Endodermal cell (in vitro differentiated cells): ENCODE results near the gene ULBP2. TPM values are rescaled to one million over a fixed set of nuclear protein-coding genes. Genes with fewer than 3 reads are reported as not detected.
"Not testable (repeated sequence)": the region's sequence is repeated elsewhere in the genome, so short reads cannot be mapped to it uniquely, and the experiment has no call there.

Experiments
- DNase-seq: peaks from one replicate; pipeline ENCODE4 v3.0.0-alpha.2; 2017
- H3K27ac ChIP-seq: 2 replicates; pipeline ENCODE4 v1.5.1; 2013; ENCODE audit warnings: mild to moderate bottlenecking, low read depth, low read length, moderate library complexity
- H3K27me3 ChIP-seq: 2 replicates; pipeline ENCODE4 v1.6.1; 2013; ENCODE audit warnings: mild to moderate bottlenecking, low read length, moderate library complexity; ENCODE audit not compliant: insufficient read depth, control insufficient read depth, poor library complexity, severe bottlenecking
- H3K36me3 ChIP-seq: 2 replicates; pipeline ENCODE4 v1.7.0; 2013; ENCODE audit warnings: mild to moderate bottlenecking, low read length, moderate library complexity; ENCODE audit not compliant: control insufficient read depth, insufficient read depth
- H3K4me1 ChIP-seq: one replicate; pipeline ENCODE4 v1.7.0; 2013; ENCODE audit warnings: low read length; ENCODE audit not compliant: control insufficient read depth, insufficient read depth
- H3K4me3 ChIP-seq: 2 replicates; pipeline ENCODE4 v1.5.1; 2013; ENCODE audit warnings: mild to moderate bottlenecking, low read length, moderate library complexity
- H3K9ac ChIP-seq: 2 replicates; pipeline ENCODE4 v1.6.1; 2013; ENCODE audit warnings: mild to moderate bottlenecking, low read length, moderate library complexity; ENCODE audit not compliant: poor library complexity, severe bottlenecking; ENCODE audit errors: extremely low read depth
- H3K9me3 ChIP-seq: 2 replicates; pipeline ENCODE4 v1.6.1; 2013; ENCODE audit warnings: mild to moderate bottlenecking, low read length, moderate library complexity; ENCODE audit not compliant: control insufficient read depth
- H3K27ac Mint-ChIP-seq: 2 replicates; pipeline ENCODE4 v1.8.0; 2020; ENCODE audit warnings: mixed read lengths
- H3K27me3 Mint-ChIP-seq: 2 replicates; pipeline ENCODE4 v1.8.0; 2021; ENCODE audit warnings: mild to moderate bottlenecking, mixed read lengths; ENCODE audit not compliant: insufficient read depth
- H3K36me3 Mint-ChIP-seq: 2 replicates; pipeline ENCODE4 v1.8.0; 2020; ENCODE audit warnings: low read depth, mixed read lengths
- H3K4me1 Mint-ChIP-seq: 2 replicates; pipeline ENCODE4 v1.8.0; 2020; ENCODE audit warnings: mixed read lengths
- H3K4me3 Mint-ChIP-seq: 2 replicates; pipeline ENCODE4 v1.8.0; 2020; ENCODE audit warnings: mild to moderate bottlenecking, moderate library complexity, mixed read lengths
- H3K9me3 Mint-ChIP-seq: 2 replicates; pipeline ENCODE4 v1.8.0; 2020; ENCODE audit warnings: mild to moderate bottlenecking, mixed read lengths
- WGBS, 2 experiments: methylation state at CpG; one replicate each; pipeline versions ENCODE4 v1.1.5 to v1.1.7; 2013; ENCODE audit warnings: missing lambda C conversion rate in 2 of 2, mixed read lengths in 1 of 2; ENCODE audit not compliant: insufficient coverage in 1 of 2, insufficient read length in 1 of 2; 5-methylcytosine and 5-hydroxymethylcytosine counted together
- total RNA-seq, 2 donors: library from RNA; stranded (reverse); fragmentation: NEBNext Ultra II Directional in 1 of 2; extraction: Animal tissue kit (Norgen Biotek cat#: 25700) in 1 of 2; gene quantifications; 2 replicates in 1 of 2; 3 replicates in 1 of 2; pipeline ENCODE4 v1.2.1, GENCODE V29; 2021
- TF ChIP-seq, protein P1 (sequence below): fragments of 200-600 bp; sonication (generic); conservative IDR thresholded peaks from 2 replicates; pipeline ENCODE4 v1.5.0; 2021; ENCODE audit warnings: antibody characterized with exemption, mild to moderate bottlenecking

The ULBP2 gene
- total RNA-seq, 2 donors from 2014 or later: 0.20 TPM; not detected in 1

DNA sequence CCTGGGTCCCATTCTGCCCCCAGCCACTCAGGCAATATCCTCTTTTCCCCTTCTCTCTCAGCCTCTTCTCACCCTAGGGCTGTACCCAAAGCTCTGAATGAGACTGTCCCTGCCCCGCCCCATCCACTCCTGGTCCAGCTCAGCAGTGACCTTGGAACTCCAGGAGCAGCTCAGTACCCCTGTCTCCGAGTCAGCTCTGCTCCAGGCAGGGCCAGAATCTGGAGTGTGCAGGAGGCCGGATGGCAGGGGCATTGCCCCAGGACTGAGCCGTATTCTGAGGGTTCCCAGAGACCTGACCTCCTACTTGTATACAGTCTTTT, 16.9 kb upstream of the ULBP2 start:
- Mint-ChIP-seq H3K27ac (no peak overlapping the region), H3K9me3 (peaks cover 6% of the 10 kb centered on the region), H3K36me3 (no peaks in the 10 kb centered on the region), H3K4me1 (peaks cover 3% of the 10 kb centered on the region), H3K27me3 (peaks cover 90% of the 10 kb centered on the region), H3K4me3 (peak overlapping the region; percentile 57)
- H3K4me3 ChIP-seq: no peak overlapping the region
- TF ChIP-seq, protein P1, sequence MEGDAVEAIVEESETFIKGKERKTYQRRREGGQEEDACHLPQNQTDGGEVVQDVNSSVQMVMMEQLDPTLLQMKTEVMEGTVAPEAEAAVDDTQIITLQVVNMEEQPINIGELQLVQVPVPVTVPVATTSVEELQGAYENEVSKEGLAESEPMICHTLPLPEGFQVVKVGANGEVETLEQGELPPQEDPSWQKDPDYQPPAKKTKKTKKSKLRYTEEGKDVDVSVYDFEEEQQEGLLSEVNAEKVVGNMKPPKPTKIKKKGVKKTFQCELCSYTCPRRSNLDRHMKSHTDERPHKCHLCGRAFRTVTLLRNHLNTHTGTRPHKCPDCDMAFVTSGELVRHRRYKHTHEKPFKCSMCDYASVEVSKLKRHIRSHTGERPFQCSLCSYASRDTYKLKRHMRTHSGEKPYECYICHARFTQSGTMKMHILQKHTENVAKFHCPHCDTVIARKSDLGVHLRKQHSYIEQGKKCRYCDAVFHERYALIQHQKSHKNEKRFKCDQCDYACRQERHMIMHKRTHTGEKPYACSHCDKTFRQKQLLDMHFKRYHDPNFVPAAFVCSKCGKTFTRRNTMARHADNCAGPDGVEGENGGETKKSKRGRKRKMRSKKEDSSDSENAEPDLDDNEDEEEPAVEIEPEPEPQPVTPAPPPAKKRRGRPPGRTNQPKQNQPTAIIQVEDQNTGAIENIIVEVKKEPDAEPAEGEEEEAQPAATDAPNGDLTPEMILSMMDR: no peak
- no peaks in the 10 kb centered on the region for H3K4me1 ChIP-seq
- 76 to 95% methylated on average over 4 of the region's 4 CpGs for WGBS, 2 experiments
- no peak overlapping the region for H3K9ac ChIP-seq
- H3K27me3 ChIP-seq: peaks cover 92% of the 10 kb centered on the region
- DNase-seq: no peak
- no peaks in the 10 kb centered on the region for H3K9me3 ChIP-seq
- no peaks in the 10 kb centered on the region for H3K36me3 ChIP-seq
- no peak overlapping the region for H3K27ac ChIP-seq

DNA sequence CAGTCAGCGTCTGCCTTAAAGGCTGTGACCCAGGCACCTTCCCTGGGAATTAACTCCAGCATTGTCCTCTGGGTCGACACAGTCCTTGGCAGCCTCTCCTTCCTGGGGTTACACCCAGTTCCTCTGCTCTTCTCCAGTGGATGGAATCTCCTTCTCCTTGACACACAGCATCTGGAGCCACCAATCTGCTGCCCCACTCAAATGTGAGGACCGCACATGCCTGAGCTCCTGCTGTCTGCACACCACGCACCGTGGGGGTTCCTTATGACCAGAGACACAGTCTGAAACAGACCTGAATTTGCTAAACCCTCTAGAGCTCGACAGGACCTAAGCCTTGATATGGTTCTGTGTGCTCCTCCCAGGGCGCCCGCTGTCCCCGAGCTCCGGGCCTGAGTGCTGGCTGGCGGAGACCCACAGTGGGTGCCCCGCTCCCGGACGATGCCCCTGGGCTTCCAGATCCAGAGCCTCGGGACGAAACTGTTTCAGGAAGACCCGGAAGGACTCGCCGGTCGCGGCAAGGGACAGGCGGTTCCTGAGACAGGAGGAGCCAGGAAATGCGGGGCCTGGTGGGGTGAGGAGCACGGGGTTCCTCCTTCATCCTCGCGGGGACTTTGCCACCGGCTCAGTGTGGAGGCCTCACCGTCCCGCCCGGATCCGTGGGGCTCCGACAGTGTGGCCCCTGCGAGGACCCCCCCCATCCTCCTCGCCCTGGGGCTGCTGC, 16.4 kb upstream of the ULBP2 start:
- no peaks in the 10 kb centered on the region for H3K36me3 Mint-ChIP-seq
- Histone ChIP-seq H3K27ac (no peak overlapping the region), H3K9me3 (no peaks in the 10 kb centered on the region), H3K36me3 (no peaks in the 10 kb centered on the region), H3K27me3 (peaks cover 92% of the 10 kb centered on the region), H3K9ac (no peak overlapping the region), H3K4me3 (peak overlapping the region; percentile 78), H3K4me1 (no peaks in the 10 kb centered on the region)
- no peak overlapping the region for H3K27ac Mint-ChIP-seq
- TF ChIP-seq, protein P1: no peak
- DNase-seq: peak; percentile 58
- peaks cover 6% of the 10 kb centered on the region for H3K9me3 Mint-ChIP-seq
- H3K4me1 Mint-ChIP-seq: peaks cover 3% of the 10 kb centered on the region
- 11 to 14% methylated on average over 20 to 34 of the region's 34 CpGs for WGBS, 2 experiments
- peak overlapping the region; percentile 57 for H3K4me3 Mint-ChIP-seq
- peaks cover 90% of the 10 kb centered on the region for H3K27me3 Mint-ChIP-seq

DNA sequence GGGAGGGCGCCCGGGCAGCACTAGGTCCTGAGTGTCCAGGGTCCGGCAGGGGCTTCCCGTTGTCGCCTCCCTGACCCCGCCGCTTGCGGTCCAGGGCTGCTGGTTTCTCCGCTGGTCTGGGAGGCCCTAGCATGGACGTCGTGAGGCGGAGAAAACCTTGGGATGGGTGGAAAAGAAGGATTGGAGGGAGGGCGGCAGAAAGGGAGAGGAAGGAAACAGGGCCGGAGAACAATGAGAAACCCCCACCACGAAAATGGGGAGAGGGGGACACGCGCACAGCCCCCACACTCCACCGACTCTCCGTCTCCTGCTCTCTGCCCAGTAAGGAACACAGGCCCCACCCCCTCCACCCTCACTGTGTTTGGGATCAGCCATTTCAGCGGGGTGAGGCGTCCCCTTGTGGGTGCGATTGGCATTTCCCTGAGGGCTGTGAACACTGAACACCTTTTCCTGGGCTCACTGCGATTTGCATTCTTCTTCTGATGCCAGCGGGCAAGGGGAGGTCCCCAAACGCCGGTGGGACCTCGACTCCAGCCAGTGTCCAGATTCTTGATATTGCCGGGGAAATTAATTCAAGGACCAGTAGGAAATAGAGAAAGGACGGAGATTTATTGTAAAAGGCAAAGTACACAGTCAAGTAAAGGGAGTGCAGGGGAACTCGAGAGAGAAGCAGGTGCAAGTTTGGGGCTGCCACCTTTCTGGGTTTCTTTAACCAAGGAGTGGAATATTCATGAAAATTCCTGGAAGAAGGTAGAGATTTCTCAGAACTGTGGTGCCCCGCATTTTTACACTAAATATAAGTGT, 15.6 kb upstream of the ULBP2 start:
- Histone ChIP-seq H3K36me3 (no peaks in the 10 kb centered on the region), H3K4me3 (peak overlapping the region; percentile 78), H3K27me3 (peaks cover 92% of the 10 kb centered on the region), H3K4me1 (no peaks in the 10 kb centered on the region), H3K9me3 (no peaks in the 10 kb centered on the region), H3K9ac (no peak overlapping the region), H3K27ac (no peak overlapping the region)
- no peak overlapping the region for H3K27ac Mint-ChIP-seq
- TF ChIP-seq, protein P1: peak; percentile 85
- H3K27me3 Mint-ChIP-seq: peaks cover 90% of the 10 kb centered on the region
- WGBS, 2 experiments: 5 to 9% methylated on average over 21 to 31 of the region's 31 CpGs
- H3K4me3 Mint-ChIP-seq: peak overlapping the region; percentile 57
- peaks cover 6% of the 10 kb centered on the region for H3K9me3 Mint-ChIP-seq
- DNase-seq: peak; percentile 97
- peaks cover 3% of the 10 kb centered on the region for H3K4me1 Mint-ChIP-seq
- no peaks in the 10 kb centered on the region for H3K36me3 Mint-ChIP-seq

DNA sequence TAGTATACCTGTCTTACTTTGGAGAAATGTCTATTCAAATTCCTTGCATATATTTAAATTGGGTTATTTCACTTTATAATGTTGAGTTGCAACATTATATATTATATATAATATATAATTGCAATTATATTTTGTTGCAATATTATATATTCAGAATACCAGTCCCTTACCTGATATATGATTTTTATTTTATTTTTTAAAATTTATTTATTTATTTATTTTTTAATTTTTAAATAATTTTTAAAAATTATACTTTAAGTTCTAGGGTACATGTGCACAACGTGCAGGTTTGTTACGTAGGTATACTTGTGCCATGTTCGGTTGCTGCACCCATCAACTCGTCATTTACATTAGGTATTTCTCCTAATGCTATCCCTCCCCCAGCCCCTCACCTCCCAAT, 14.8 kb upstream of the ULBP2 start:
- not testable (repeated sequence) for H3K4me3 Mint-ChIP-seq, H3K36me3 ChIP-seq, DNase-seq, H3K9me3 Mint-ChIP-seq, H3K27ac ChIP-seq, H3K9ac ChIP-seq, H3K27ac Mint-ChIP-seq, H3K4me3 ChIP-seq, H3K4me1 ChIP-seq, H3K4me1 Mint-ChIP-seq, H3K36me3 Mint-ChIP-seq, H3K9me3 ChIP-seq
- H3K27me3 Mint-ChIP-seq: peaks cover 90% of the 10 kb centered on the region
- 88 to 92% methylated on average over 4 of the region's 4 CpGs for WGBS, 2 experiments
- peaks cover 92% of the 10 kb centered on the region for H3K27me3 ChIP-seq
